Progenitor cell of endocrine pancreas (in vitro differentiated cells): ENCODE measurements around the gene ZNF469. TPM values are rescaled to one million over a fixed set of nuclear protein-coding genes. Genes with fewer than 3 reads are reported as not detected.
"Not testable (repeated sequence)": the region's sequence is repeated elsewhere in the genome, so short reads cannot be mapped to it uniquely, and the experiment has no call there.

Source experiments
- DNase-seq: peaks from one replicate; pipeline ENCODE4 v3.0.0; 2021; ENCODE audit warnings: low spot score; ENCODE audit not compliant: unreplicated experiment
- H3K27ac Mint-ChIP-seq: 2 replicates; pipeline ENCODE4 v1.8.0; 2021; ENCODE audit warnings: mild to moderate bottlenecking, moderate library complexity, mixed read lengths
- H3K27me3 Mint-ChIP-seq: 2 replicates; pipeline ENCODE4 v1.8.0; 2021; ENCODE audit warnings: mixed read lengths
- H3K36me3 Mint-ChIP-seq: 2 replicates; pipeline ENCODE4 v1.8.0; 2022; ENCODE audit warnings: mixed read lengths; ENCODE audit not compliant: insufficient read depth
- H3K4me1 Mint-ChIP-seq: 2 replicates; pipeline ENCODE4 v1.8.0; 2021; ENCODE audit warnings: low read depth, mixed read lengths
- H3K4me3 Mint-ChIP-seq: 2 replicates; pipeline ENCODE4 v1.8.0; 2021; ENCODE audit warnings: low read depth, mild to moderate bottlenecking, moderate library complexity, mixed read lengths
- H3K9me3 Mint-ChIP-seq: 2 replicates; pipeline ENCODE4 v1.8.0; 2021; ENCODE audit warnings: low read depth, mixed read lengths
- CTCF ChIP-seq: fragments of 200-600 bp; sonication (generic); IDR thresholded peaks from one replicate; pipeline ENCODE4 v1.5.0; 2021; ENCODE audit warnings: antibody characterized with exemption, mild to moderate bottlenecking; ENCODE audit not compliant: unreplicated experiment
- total RNA-seq: library from RNA; stranded (reverse); gene quantifications from 2 replicates; pipeline ENCODE4 v1.2.1, GENCODE V29; 2021

The ZNF469 gene
- total RNA-seq, 1 donor from 2014 or later: 0.05 TPM

GRCh38 chr16:88358023-88358420 is 24.7 kb upstream of the ZNF469 start:
- no peaks in the 10 kb centered on the region for H3K9me3 Mint-ChIP-seq
- H3K4me1 Mint-ChIP-seq: no peaks in the 10 kb centered on the region
- TF ChIP-seq CTCF: no peak
- no peaks in the 10 kb centered on the region for H3K36me3 Mint-ChIP-seq
- H3K27me3 Mint-ChIP-seq: peaks cover 25% of the 10 kb centered on the region
- H3K27ac Mint-ChIP-seq: no peak overlapping the region
- no peak overlapping the region for H3K4me3 Mint-ChIP-seq
- no peak for DNase-seq

- no peaks in the 10 kb centered on the region for H3K36me3 Mint-ChIP-seq
- no peak overlapping the region for H3K27ac Mint-ChIP-seq
- peaks cover 34% of the 10 kb centered on the region for H3K27me3 Mint-ChIP-seq
- no peak for DNase-seq
- no peaks in the 10 kb centered on the region for H3K9me3 Mint-ChIP-seq
- TF ChIP-seq CTCF: no peak
- H3K4me3 Mint-ChIP-seq: no peak overlapping the region
- no peaks in the 10 kb centered on the region for H3K4me1 Mint-ChIP-seq
These were observed 23.8 kb upstream of the ZNF469 start for GRCh38 chr16:88359008-88359407.

DNA sequence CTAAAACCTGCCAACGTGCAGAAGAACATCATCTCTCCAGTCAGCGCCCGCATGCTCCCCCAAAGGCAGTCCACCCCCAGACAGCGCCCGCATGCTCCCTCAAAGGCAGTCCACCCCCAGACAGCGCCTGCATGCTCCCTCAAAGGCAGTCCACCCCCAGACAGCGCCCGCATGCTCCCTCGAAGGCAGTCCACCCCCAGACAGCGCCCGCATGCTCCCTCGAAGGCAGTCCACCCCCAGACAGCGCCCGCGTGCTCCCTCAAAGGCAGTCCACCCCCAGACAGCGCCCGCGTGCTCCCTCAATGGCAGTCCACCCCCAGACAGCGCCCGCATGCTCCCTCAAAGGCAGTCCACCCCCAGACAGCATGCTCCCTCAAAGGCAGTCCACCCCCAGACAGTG is 22.4 kb upstream of the ZNF469 start:
- H3K27me3 Mint-ChIP-seq: peaks cover 36% of the 10 kb centered on the region
- H3K9me3 Mint-ChIP-seq: not testable (repeated sequence)

DNA sequence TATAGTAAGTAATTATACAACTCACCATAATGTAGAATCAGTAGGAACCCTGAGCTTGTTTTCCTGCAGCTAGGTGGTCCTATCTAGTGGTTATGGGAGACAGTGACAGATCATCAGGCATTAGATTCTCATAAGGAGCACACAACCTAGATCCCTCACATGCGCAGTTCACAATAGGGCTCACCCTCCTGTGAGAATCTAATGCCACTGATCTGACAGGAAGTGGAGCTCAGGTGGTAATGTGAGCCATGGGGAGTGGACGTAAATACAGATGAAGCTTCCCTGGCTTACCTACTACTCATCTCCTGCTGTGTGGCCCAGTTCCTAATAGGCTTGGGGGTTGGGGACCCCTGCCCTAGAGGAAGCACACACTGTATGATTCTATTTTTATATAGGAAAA is 21.8 kb upstream of the ZNF469 start:
- Mint-ChIP-seq H3K27me3 (peaks cover 36% of the 10 kb centered on the region), H3K9me3 (no peaks in the 10 kb centered on the region), H3K27ac (no peak overlapping the region), H3K4me1 (no peaks in the 10 kb centered on the region), H3K36me3 (no peaks in the 10 kb centered on the region), H3K4me3 (no peak overlapping the region)
- no peak for DNase-seq
- TF ChIP-seq CTCF: no peak

More for the DNA sequence above, 22.4 kb upstream of the ZNF469 start:
- not testable (repeated sequence) for DNase-seq, H3K4me1 Mint-ChIP-seq, H3K4me3 Mint-ChIP-seq, H3K27ac Mint-ChIP-seq, H3K36me3 Mint-ChIP-seq

- H3K4me3 Mint-ChIP-seq: no peak overlapping the region
- no peaks in the 10 kb centered on the region for H3K9me3 Mint-ChIP-seq
- no peak for TF ChIP-seq CTCF
- H3K27ac Mint-ChIP-seq: no peak overlapping the region
- H3K36me3 Mint-ChIP-seq: no peaks in the 10 kb centered on the region
- peaks cover 36% of the 10 kb centered on the region for H3K27me3 Mint-ChIP-seq
- no peak for DNase-seq
- no peaks in the 10 kb centered on the region for H3K4me1 Mint-ChIP-seq
These were observed 21.0 kb upstream of the ZNF469 start for GRCh38 chr16:88361775-88362174.

- H3K36me3 Mint-ChIP-seq: no peaks in the 10 kb centered on the region
- no peak for DNase-seq
- TF ChIP-seq CTCF: no peak
- H3K27me3 Mint-ChIP-seq: peaks cover 39% of the 10 kb centered on the region
- no peak overlapping the region for H3K27ac Mint-ChIP-seq
- H3K9me3 Mint-ChIP-seq: no peaks in the 10 kb centered on the region
- H3K4me1 Mint-ChIP-seq: no peaks in the 10 kb centered on the region
- H3K4me3 Mint-ChIP-seq: no peak overlapping the region
These were observed 19.4 kb upstream of the ZNF469 start for GRCh38 chr16:88363239-88363891.
